ENCODE results near the gene PDXK.
"Not testable (repeated sequence)": the region's sequence is repeated elsewhere in the genome, so short reads cannot be mapped to it uniquely, and the experiment has no call there.

PDXK gene

DNA sequence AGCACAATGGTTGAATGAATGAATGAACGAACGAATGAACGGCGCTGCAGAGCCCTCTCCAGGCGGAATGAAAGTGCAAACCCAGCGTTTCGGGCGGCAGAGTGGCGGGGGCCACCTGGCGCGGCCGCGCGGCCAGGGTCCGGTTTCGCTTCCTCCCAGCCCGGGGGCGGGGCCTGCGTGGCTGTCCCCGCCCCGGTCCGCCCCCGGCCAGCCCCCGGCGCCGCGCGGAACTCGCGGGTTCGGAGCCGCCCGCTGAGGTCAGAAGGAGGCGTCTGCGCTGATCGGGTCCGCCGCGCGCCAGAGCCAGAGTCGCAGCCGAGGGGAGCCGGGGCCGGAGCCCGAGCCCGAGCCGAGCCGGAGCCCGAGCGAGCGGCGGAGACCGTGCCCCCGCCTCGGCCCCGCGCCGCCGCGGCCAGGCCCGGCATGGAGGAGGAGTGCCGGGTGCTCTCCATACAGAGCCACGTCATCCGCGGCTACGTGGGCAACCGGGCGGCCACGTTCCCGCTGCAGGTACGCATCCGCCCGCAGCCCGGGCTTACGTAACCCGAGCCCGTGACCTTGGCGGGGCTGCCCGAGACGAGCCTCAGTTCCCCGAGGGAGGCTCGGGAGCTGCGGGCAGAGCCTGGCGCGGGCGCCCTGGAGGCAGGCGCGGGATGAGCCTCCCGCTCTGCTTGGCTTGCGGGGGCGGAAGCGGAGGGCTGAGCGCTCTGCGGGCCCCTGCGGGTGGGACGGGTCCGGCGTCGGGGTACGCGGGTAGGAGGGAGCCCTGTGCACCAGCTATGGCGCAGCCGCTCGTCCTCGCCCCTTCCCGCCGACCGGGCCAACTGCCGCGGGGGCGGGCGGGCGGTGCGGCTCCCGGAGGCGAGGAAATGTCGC is at the start of gene PDXK:
TSS of gene PDXK (plus strand) at position 258 of the 876 bp plus-strand sequence. CDS start at position 424, 166 bp downstream.
- peak; percentile 94 for DNase-seq (ENCODE audit: low spot score)

DNA sequence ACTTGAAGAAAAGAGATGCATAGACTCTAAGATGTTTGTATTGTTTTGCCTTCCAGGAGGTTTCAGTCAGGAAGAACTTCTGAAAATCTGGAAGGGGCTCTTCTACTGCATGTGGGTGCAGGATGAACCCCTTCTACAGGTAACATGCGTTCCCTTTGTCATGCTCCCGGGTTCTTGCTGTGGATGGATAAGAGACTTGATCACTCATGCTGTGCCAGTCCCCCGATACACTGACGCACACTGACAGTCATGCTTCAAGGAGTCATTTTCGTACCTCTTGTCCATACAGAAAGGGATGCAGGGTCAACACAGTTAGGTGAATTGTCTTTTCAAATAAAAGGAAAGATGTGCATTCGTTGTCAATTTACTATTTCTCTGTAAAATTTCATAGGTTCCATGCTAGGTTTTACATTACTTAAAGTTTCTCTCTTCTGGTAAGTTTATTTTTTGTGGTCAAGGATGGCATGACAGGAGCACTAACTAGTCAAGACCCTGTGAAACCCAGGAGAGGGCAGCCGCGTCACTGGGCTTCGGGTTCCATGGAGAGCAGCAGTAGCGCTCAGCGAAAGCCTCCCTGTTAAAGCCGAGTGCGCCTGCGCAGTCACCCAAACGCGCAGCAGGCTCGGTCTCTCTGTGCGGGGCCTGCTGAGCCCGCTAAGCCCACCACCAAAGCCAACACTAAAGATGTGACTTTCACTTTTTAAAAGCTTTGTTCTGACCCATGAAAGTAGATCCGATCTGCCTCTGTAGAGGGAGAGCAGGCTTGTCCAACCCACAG is 48.9 kb upstream of the PDXK start:
- DNase-seq (ENCODE audit: low spot score), result no peak

DNA sequence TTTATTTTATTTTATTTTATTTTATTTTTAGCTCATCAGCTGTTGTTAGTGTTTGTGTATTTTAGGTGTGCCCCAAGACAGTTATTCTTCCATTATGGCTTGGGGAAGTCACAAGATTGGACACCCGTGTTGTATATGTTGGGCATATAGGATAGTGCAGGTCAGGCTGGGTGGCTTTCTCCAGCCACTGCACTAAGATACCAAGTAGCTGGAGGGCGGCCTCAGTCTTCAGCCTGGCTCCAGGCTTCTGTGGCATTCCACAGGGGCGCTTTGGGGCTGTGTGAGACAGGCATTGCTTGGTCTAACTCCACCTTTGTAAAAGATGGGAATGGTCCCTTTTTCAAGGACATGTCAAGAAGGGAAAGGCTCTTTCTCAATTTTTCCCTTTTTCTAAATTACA is 43.1 kb upstream of the PDXK start:
- DNase-seq (ENCODE audit: low spot score), result no peak

DNA sequence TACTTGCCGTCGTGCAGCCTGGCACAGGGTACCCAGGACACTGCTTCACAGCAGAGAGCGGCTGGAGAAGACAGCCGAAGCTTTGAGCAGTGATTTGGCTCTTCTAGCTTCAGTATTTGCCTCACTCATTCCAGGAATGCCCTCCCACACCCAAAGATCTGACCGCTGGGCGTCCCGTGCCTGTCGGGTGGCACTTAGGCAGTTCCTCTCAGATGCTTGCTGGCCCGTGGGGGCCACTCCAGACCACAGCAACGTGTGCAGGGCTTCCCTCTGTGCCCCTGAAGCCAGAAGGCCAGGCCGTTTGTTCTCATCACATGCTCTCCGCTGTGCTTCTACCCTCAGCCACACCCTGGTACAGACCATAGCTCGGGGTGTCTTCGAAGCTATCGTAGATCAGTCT is 42.5 kb upstream of the PDXK start:
- no peak for DNase-seq (ENCODE audit: low spot score)

DNA sequence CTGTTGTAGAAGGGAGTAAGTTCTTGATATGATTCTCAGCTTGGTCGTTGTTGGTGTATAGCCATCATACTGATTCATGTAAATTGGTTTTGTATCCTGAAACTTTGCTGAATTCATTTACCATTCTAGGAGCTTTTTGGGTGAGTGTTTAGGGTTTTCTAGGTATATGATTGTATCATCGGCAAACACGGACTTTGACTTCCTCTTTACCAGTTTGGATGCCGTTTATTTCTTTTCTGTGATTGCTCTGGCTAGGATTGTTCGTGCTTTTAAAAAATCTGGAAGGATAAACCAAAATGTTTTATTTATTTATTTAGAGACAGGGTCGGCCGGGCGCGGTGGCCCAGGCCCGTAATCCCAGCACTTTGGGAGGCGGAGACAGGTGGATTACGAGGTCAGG is 39.0 kb upstream of the PDXK start:
- DNase-seq (ENCODE audit: low spot score), result no peak

DNA sequence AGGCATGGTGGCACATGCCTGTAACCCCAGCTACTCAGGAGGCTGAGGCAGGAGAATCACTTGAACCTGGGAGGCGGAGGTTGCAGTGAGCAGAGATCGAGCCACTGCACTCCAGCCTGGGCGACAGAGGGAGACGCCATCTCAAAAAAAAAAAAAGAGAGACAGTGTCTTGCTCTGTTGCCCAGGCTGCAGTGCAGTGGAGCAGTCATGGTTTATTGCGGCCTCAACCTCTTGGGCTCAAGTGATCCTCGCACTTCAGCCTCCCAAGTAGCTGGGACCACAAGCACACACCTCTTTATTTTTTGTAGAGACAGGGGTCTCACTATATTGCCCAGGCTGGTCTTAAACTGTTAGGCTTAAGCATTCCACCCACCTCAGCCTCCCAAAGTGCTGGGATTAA is 38.5 kb upstream of the PDXK start:
- DNase-seq (ENCODE audit: low spot score), result not testable (repeated sequence)

DNA sequence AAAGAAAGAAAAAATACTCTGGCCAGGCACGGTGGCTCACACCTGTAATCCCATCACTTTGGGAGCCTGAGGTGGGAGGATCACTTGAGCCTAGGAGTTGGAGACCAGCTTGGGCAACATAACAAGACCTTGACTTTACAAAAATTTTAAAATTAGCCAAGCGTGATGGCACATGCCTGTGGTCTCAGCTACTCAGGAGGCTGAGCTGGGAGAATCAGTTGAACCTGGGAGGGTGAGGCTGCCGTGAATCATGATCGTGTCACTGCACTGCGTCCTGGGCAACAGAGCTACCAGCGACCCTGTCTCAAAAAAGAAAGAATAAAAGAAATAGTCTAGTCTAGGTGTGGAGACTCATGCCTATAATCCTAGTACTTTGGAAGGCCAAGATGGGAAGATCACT is 37.3 kb upstream of the PDXK start:
- DNase-seq (ENCODE audit: low spot score), result no peak

DNA sequence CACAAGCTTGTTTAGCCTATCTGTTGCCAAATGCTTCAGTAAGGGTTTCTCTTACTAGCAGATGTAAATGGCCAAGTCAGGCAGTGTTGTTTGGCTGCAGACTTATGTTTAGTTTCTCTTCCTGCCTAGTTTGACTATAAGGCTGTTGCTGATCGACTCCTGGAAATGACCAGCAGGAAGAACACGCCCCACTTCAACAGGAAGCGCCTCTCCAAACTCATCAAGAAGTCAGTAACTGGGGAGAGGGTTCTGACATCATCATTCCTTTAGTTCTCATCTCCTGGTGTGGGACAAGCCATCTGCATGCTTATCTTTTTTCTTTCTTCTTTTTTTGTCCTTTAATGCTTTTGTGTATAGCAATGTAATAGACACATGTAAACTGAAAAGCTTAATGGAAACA is 34.5 kb upstream of the PDXK start:
- DNase-seq (ENCODE audit: low spot score), result no peak

DNA sequence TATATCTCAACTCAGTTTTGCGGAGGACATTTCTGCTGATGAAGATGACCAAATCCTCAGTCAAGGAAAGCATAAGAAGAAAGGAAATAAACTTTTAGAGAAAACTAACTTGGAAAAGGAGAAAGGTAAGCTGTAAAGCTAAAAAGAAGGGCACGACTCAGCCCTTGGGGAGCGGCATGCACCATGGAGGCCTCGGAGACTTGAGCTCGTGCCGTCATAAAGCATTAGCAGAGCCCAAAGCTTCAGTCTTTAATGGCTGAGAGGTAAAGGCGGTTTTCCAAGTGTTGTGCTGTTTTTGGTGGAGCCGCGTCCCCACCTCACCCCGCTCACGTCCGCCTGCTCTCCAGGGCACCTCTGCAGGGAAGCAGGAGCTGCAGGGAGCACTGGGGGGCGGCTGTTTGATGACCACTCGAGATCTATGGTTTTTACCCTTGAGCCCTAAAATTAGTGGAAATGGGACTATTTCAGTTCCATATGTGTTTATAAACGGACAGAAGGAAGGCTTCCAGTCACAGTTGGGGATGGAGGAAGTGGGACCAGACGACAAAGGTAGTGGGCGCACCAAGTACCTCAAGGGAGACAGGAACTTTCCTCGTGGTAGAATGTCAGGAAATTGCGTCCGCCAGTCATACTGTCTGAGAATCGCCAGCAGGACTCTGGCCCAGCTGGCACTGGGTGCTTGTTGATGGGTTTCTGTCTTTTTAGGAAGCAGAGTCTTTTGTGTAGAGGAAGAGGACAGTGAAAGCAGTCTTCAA is 31.9 kb upstream of the PDXK start:
- no peak for DNase-seq (ENCODE audit: low spot score)

DNA sequence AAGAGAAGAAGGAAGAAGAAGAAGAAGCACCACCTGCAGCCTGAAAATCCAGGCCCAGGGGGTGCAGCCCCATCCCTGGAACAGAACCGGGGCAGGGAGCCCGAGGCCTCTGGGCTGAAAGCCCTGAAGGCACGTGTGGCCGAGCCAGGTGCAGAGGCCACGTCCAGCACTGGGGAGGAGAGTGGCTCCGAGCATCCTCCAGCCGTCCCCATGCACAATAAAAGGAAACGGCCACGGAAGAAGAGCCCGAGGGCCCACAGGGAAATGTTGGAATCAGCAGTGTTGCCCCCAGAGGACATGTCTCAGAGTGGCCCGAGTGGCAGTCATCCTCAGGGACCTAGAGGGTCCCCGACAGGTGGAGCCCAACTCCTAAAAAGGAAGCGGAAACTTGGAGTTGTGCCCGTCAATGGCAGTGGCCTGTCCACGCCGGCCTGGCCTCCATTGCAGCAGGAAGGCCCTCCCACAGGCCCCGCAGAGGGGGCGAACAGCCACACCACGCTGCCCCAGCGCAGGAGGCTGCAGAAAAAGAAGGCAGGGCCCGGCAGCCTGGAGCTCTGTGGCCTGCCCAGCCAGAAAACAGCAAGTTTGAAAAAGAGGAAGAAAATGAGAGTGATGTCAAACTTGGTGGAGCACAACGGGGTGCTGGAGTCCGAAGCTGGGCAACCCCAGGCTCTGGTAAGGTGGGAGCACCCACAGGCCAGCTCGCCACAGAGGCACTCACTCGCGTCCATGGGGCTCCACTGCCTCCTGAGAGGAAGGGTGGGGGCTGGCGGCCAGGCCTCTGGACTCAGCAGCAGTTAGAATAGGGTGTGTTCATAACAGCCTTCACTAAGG is 31.1 kb upstream of the PDXK start:
- DNase-seq (ENCODE audit: low spot score), result no peak

DNA sequence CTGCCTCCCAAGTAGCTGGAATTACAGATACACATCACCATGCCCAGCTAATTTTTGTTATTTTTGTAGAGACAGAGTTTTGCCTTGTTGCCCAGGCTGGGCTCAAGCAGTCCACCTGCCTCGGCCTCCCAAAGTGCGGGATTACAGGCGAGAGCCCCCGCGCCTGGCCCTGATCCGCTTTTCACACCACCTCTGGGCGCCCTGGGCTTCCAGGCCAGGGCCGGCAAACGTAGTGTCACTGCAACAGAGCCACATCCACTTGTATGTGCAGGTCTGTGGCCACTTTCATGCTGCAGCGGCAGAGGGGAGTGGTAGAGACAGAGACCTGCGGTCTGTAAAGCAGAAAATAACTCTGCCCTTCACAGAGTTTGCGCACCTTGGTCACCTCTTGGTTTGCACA is 30.0 kb upstream of the PDXK start:
- no peak for DNase-seq (ENCODE audit: low spot score)

DNA sequence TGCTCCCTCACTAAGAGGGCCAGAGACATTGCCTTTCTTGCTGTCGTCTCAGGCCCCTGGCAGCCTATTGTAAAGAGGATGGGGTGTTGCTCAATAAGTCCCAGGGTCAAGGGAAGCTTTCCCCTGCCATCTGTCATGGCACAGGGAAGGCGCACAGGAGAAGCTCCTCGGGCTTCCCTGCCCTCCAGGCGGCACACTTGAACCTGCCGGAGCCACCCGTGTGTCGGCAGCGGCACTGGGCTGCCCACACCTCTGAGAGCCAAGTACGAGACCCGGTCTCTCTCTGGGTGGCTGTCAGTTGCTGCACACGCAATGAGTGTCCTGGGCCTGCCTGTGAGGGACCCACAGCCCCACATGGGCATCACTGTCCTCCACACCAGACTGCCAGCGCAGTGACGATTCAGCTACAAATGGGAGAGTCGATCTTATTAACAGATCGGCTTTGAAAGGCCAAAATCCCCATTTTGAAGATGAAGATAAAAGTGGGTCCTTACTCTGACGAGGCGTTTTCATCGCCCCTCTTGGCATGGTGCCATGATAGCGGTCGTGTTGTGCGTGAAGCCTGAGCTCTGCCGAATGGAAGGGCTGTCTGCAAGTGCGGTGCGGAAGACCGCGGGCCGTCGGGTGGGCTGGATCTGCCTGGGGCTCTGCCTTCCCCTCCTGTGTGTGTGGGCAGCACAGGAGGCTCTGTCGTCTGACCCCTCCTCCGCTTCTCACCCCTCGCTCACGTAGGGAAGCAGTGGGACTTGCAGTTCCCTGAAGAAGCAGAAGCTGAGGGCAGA is 29.2 kb upstream of the PDXK start:
- DNase-seq (ENCODE audit: low spot score), result no peak

DNA sequence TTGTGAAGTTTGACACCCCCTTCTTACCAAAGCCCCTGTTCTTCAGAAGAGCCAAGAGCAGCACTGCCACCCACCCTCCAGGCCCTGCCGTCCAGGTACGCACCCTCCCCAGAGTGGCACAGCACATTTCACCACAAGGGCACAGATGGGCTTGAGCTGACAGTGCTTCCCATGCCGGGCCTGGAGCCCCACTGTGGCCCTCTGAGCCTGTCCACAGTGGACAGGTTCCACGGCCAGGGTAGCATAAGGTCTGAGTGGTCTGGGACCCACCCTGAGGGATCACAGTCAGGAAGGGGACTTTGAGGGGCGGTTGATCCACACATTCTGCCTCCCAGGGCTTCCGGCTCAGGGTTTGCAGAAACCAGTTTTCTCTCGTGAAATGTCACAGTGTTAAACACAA is 28.6 kb upstream of the PDXK start:
- DNase-seq (ENCODE audit: low spot score), result no peak

DNA sequence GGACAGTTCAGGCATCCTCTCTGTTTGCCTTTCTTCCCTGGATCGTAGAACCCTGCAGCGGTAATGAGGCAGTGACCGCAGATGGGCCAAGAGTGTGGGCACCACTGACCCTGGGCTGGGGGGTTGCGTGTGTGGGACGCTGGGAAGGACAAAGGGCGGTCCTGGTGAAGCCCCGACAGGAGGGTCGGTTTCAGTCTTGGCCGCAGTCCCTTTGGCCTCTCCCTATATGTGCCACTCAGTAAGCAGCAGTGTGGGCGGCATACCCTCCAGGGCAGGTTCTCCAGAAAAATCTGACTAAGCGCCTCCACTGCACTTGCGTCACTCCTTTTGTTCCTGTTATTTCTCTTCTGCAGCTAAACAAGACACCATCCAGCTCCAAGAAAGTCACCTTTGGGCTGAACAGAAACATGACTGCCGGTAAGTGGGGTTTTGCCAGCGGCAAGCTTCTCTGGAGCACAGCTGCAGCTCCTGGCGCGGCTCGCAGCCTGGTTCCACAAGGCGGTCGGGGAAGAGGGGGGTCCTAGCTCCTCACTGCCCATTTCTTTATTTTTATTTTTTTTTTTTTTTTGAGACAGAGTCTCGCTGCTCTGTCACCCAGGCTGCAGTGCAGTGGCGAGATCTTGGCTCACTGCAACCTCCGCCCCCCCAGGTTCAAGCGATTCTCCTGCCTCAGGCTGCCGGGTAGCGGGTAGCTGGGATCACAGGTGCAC is 27.7 kb upstream of the PDXK start:
- no peak for DNase-seq (ENCODE audit: low spot score)

DNA sequence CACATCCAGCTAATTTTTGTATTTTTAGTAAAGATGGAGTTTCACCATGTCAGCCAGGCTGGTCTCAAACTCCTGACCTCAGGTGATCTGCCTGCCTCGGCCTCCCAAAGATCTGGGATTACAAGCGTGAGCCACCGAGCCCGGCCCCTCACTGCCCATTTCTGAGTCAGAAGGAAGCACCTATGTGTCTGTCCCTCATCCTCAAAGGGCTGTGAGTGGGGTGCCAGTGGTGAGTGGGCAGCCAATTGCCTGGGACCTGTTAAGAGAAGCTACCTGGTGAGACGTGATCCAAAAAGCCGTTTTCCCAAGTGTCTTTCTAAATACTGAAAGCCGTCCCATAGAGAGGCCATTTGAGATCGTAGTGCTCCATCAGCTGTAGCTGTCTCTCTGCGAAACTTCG is 27.1 kb upstream of the PDXK start:
- DNase-seq (ENCODE audit: low spot score), result no peak

DNA sequence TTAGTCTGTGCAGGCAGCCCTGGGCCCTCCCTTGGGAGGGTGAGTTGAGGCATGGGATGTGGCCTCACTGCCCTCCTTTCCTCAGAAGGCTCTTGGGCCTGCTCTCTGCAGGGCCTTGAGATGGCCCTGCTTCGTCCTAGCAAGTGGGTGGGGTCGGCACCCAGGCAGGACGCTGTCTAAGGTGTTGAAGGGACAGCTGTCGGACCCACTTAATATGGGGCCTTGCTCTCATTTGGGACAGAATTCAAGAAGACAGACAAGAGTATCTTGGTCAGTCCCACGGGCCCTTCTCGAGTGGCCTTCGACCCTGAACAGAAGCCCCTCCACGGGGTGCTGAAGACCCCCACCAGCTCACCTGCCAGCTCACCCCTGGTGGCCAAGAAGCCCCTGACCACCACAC is 26.0 kb upstream of the PDXK start:
- no peak for DNase-seq (ENCODE audit: low spot score)

DNA sequence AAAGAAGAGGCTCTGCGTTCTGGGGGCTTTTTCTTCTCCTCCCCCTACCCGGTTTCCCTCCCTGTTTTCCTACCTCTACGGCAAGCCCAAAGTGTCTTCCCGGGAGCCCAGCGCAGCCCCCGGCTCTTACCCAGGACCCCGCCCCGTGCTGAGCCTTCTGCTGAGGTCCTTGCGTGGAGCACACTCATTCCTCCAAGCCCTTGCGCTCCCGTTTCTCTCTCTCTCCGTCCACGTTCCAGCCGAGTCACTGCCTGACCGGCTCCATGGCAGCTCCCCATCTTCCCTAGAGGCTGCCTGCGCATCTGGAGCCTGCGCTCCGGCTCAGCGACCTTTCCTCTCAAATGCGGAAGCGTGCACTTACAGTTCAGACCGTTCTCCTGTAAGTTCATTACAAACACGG is 24.9 kb upstream of the PDXK start:
- no peak for DNase-seq (ENCODE audit: low spot score)

DNA sequence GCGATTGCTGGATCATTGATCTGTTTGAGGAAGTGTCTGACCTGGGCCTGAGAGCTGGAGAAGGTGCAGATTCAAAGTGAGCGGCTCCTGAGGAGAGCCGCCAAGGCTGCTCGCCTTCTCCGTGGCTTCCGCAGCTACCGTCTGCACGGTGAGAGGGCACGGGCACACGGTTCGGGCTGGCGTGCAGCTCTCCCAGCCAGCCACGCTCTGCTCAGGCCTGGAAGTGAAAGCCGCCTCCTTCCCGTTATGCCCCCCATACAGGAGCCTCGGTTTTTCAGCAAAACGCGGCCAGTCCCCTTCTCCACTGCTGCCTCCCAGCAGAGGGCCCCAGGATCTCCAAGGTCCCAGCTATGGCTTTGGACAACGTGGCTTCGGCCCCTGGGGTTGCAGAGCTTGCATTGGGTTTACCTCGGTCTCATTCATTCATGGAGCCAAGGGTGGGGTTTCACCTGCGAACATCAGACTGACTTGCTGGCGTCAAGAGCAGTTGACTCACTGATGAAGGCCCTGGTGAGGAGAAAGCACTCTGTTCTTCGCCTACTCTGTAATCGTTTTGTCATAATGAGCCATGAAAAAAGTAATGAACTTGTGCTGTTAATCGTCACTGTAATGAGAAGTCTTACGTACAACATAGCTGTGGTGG is 24.4 kb upstream of the PDXK start:
- no peak for DNase-seq (ENCODE audit: low spot score)

DNA sequence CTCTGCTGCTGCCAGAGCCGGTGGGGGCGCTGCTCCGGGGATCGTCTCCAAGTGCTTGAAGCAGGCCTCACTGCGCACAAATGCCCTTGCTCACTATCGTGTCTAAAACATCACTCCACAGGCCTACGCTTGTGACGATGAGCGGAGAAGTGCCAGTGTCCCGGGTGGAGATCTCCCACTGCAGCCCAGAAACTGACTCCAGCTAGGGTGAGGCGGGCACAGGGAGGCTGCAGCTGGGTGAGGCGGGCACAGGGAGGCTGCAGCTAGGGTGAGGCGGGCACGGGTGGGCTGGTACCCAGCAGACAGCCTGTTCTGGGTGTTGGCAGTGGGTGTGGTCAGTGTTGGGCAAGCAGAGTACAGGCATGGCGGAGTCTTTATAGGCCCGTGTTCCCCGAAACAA is 22.7 kb upstream of the PDXK start:
- no peak for DNase-seq (ENCODE audit: low spot score)
